A549 (cell line): ENCODE measurements around the gene PDE3A.

ENCODE experiments used
- CEBPB ChIP-seq, 2 experiments: fragments of >200 bp in 1 of 2; sonication (Bioruptor Twin) in 1 of 2; formaldehyde crosslinking in 1 of 2; IDR thresholded peaks; 2 replicates each; pipeline ENCODE4 v1.6.1; 2012 to 2016
- EHMT2 ChIP-seq: fragments of 200-600 bp; sonication (generic); IDR thresholded peaks from 2 replicates; pipeline ENCODE4 v1.6.1; 2016; ENCODE audit warnings: antibody characterized with exemption, low read depth, mild to moderate bottlenecking, moderate library complexity
- HOXA7 ChIP-seq: fragments of 250-450 bp; sonication (Bioruptor Pico); IDR thresholded peaks from 2 replicates; pipeline ENCODE4 v1.5.0; 2020; ENCODE audit warnings: mild to moderate bottlenecking, moderate library complexity
- MAFK ChIP-seq: fragments of 450-650 bp; IDR thresholded peaks from 2 replicates; pipeline ENCODE4 v1.6.1; 2014; ENCODE audit not compliant: partially characterized antibody
- POLR2A ChIP-seq: IDR thresholded peaks from 2 replicates; pipeline ENCODE4 v1.6.1; 2012; ENCODE audit warnings: mild to moderate bottlenecking, low read length
- RAD21 ChIP-seq, 2 experiments: fragments of >200 bp in 1 of 2; sonication (Bioruptor Twin) in 1 of 2; formaldehyde crosslinking in 1 of 2; IDR thresholded peaks in 1 of 2; conservative IDR thresholded peaks in 1 of 2; 2 replicates in 1 of 2; 3 replicates in 1 of 2; pipeline ENCODE4 v1.6.1; 2012 to 2018; ENCODE audit warnings: inconsistent platforms in 1 of 2
- SREBF2 ChIP-seq: fragments of 450-650 bp; IDR thresholded peaks from 2 replicates; pipeline ENCODE4 v1.6.1; 2014; ENCODE audit warnings: mild to moderate bottlenecking, moderate library complexity
- TF ChIP-seq, protein P1 (sequence below): fragments of >200 bp; sonication (Bioruptor Twin); formaldehyde crosslinking; IDR thresholded peaks from 3 replicates; pipeline ENCODE4 v1.5.1; 2016
- TF ChIP-seq, protein P2 (sequence below): fragments of 250-450 bp; sonication (Bioruptor Pico); IDR thresholded peaks from 2 replicates; pipeline ENCODE4 v1.5.0; 2021; ENCODE audit warnings: mild to moderate bottlenecking, moderate library complexity, borderline replicate concordance
- TF ChIP-seq, protein P3 (sequence below): fragments of 200-600 bp; sonication (generic); IDR thresholded peaks from 2 replicates; pipeline ENCODE4 v1.6.1; 2016; ENCODE audit warnings: antibody characterized with exemption, mild to moderate bottlenecking, moderate library complexity
- TF ChIP-seq, protein P4 (sequence below): IDR thresholded peaks from 2 replicates; pipeline ENCODE4 v1.6.1; 2012
- TF ChIP-seq, protein P5 (sequence below): fragments of 450-650 bp; IDR thresholded peaks from 2 replicates; pipeline ENCODE4 v1.6.1; 2014; ENCODE audit warnings: antibody characterized with exemption

DNA sequence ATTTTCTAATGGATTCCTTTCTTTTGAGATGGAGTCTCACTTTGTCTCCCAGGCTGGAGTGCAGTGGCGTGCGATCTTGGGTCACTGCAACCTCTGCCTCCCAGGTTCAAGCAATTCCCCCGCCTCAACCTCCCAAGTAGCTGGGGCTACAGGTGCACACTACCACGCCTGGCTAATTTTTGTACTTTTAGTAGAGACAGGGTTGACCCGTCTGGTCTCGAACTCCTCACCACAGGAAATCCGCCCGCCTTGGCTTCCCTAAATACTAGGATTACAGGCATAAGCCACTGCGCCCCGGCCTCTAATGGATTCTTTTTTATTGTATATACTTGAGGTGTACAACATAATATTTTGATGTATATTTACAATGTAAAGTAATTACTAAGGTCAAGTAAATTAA is 186.7 kb downstream of the PDE3A start:
- TF ChIP-seq, protein P1, sequence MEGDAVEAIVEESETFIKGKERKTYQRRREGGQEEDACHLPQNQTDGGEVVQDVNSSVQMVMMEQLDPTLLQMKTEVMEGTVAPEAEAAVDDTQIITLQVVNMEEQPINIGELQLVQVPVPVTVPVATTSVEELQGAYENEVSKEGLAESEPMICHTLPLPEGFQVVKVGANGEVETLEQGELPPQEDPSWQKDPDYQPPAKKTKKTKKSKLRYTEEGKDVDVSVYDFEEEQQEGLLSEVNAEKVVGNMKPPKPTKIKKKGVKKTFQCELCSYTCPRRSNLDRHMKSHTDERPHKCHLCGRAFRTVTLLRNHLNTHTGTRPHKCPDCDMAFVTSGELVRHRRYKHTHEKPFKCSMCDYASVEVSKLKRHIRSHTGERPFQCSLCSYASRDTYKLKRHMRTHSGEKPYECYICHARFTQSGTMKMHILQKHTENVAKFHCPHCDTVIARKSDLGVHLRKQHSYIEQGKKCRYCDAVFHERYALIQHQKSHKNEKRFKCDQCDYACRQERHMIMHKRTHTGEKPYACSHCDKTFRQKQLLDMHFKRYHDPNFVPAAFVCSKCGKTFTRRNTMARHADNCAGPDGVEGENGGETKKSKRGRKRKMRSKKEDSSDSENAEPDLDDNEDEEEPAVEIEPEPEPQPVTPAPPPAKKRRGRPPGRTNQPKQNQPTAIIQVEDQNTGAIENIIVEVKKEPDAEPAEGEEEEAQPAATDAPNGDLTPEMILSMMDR = no peak
- TF ChIP-seq EHMT2 (no peak), MAFK (no peak), CEBPB (IDR thresholded peaks at IDR 0.05) (no peak), SREBF2 (no peak), RAD21 (conservative IDR thresholded peaks at IDR 0.05 in 1 of 2, IDR thresholded peaks at IDR 0.05 in 1 of 2) (no peak), HOXA7 (no peak), POLR2A (no peak)
- TF ChIP-seq, protein P2, sequence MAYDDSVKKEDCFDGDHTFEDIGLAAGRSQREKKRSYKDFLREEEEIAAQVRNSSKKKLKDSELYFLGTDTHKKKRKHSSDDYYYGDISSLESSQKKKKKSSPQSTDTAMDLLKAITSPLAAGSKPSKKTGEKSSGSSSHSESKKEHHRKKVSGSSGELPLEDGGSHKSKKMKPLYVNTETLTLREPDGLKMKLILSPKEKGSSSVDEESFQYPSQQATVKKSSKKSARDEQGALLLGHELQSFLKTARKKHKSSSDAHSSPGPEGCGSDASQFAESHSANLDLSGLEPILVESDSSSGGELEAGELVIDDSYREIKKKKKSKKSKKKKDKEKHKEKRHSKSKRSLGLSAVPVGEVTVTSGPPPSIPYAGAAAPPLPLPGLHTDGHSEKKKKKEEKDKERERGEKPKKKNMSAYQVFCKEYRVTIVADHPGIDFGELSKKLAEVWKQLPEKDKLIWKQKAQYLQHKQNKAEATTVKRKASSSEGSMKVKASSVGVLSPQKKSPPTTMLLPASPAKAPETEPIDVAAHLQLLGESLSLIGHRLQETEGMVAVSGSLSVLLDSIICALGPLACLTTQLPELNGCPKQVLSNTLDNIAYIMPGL = no peak
- TF ChIP-seq, protein P3, sequence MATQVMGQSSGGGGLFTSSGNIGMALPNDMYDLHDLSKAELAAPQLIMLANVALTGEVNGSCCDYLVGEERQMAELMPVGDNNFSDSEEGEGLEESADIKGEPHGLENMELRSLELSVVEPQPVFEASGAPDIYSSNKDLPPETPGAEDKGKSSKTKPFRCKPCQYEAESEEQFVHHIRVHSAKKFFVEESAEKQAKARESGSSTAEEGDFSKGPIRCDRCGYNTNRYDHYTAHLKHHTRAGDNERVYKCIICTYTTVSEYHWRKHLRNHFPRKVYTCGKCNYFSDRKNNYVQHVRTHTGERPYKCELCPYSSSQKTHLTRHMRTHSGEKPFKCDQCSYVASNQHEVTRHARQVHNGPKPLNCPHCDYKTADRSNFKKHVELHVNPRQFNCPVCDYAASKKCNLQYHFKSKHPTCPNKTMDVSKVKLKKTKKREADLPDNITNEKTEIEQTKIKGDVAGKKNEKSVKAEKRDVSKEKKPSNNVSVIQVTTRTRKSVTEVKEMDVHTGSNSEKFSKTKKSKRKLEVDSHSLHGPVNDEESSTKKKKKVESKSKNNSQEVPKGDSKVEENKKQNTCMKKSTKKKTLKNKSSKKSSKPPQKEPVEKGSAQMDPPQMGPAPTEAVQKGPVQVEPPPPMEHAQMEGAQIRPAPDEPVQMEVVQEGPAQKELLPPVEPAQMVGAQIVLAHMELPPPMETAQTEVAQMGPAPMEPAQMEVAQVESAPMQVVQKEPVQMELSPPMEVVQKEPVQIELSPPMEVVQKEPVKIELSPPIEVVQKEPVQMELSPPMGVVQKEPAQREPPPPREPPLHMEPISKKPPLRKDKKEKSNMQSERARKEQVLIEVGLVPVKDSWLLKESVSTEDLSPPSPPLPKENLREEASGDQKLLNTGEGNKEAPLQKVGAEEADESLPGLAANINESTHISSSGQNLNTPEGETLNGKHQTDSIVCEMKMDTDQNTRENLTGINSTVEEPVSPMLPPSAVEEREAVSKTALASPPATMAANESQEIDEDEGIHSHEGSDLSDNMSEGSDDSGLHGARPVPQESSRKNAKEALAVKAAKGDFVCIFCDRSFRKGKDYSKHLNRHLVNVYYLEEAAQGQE = no peak
- TF ChIP-seq, protein P4, sequence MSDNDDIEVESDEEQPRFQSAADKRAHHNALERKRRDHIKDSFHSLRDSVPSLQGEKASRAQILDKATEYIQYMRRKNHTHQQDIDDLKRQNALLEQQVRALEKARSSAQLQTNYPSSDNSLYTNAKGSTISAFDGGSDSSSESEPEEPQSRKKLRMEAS = no peak
- TF ChIP-seq, protein P5, sequence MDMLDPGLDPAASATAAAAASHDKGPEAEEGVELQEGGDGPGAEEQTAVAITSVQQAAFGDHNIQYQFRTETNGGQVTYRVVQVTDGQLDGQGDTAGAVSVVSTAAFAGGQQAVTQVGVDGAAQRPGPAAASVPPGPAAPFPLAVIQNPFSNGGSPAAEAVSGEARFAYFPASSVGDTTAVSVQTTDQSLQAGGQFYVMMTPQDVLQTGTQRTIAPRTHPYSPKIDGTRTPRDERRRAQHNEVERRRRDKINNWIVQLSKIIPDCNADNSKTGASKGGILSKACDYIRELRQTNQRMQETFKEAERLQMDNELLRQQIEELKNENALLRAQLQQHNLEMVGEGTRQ = no peak
